ENCODE results near the gene OLFML2A.

OLFML2A gene

GRCh38 chr9:124800306-124801259 lies 23.6 kb downstream of the OLFML2A start:
- DNase-seq = no peak

- no peak for DNase-seq
These were observed 24.4 kb downstream of the OLFML2A start for GRCh38 chr9:124801356-124801755.

GRCh38 chr9:124802426-124802825 lies 25.5 kb downstream of the OLFML2A start:
- no peak for DNase-seq

- DNase-seq = no peak
These were observed 27.0 kb downstream of the OLFML2A start for GRCh38 chr9:124803911-124804310.

- no peak for DNase-seq
These were observed 28.3 kb downstream of the OLFML2A start for GRCh38 chr9:124805186-124805585.

- no peak for DNase-seq
These were observed 31.5 kb downstream of the OLFML2A start for GRCh38 chr9:124808246-124808956.

GRCh38 chr9:124809211-124809610 lies 32.3 kb downstream of the OLFML2A start:
- DNase-seq = no peak

GRCh38 chr9:124809741-124810500 lies 33.0 kb downstream of the OLFML2A start:
- DNase-seq = no peak

- DNase-seq = no peak
These were observed 33.9 kb downstream of the OLFML2A start for GRCh38 chr9:124810663-124811355.

- DNase-seq = no peak
These were observed 35.5 kb downstream of the OLFML2A start for GRCh38 chr9:124812441-124812876.

GRCh38 chr9:124813041-124813440 lies 36.1 kb downstream of the OLFML2A start:
- DNase-seq = no peak

GRCh38 chr9:124813501-124814163 lies 36.7 kb downstream of the OLFML2A start:
- DNase-seq = no peak

- DNase-seq = no peak
These were observed 37.2 kb downstream of the OLFML2A start for GRCh38 chr9:124814164-124814535.

- DNase-seq = no peak
These were observed 38.7 kb downstream of the OLFML2A start for GRCh38 chr9:124815601-124816000.

- DNase-seq = no peak
These were observed 41.7 kb downstream of the OLFML2A start for GRCh38 chr9:124818431-124819281.

GRCh38 chr9:124820698-124821623 lies 44.0 kb downstream of the OLFML2A start:
- no peak for DNase-seq

GRCh38 chr9:124828489-124829333 lies 51.8 kb downstream of the OLFML2A start:
- no peak for DNase-seq

- no peak for DNase-seq
These were observed 52.4 kb downstream of the OLFML2A start for GRCh38 chr9:124829334-124829669.

- DNase-seq = no peak
These were observed 53.7 kb downstream of the OLFML2A start for GRCh38 chr9:124830593-124830992.
